Left renal cortex interstitium (tissue), 4 donors: ENCODE results near the gene PODXL2. TPM values are rescaled to one million over a fixed set of nuclear protein-coding genes. Genes with fewer than 3 reads are reported as not detected.

ENCODE experiments used
- DNase-seq, 4 donors: peaks; one replicate each; pipeline ENCODE4 v3.0.0-alpha.2; 2013; ENCODE audit warnings: low read depth in 4 of 4, low spot score in 2 of 4, missing footprints in 1 of 4
- polyA plus RNA-seq, 4 donors: library from polyadenylated mRNA; unstranded; fragments of 120-200 nt; gene quantifications; one replicate each; pipeline ENCODE4 v1.2.1, GENCODE V29; 2013; ENCODE audit not compliant: insufficient read length in 4 of 4

PODXL2 gene
- polyA plus RNA-seq, 4 donors = 42.0 to 62.6 (median 54.8) TPM

DNA sequence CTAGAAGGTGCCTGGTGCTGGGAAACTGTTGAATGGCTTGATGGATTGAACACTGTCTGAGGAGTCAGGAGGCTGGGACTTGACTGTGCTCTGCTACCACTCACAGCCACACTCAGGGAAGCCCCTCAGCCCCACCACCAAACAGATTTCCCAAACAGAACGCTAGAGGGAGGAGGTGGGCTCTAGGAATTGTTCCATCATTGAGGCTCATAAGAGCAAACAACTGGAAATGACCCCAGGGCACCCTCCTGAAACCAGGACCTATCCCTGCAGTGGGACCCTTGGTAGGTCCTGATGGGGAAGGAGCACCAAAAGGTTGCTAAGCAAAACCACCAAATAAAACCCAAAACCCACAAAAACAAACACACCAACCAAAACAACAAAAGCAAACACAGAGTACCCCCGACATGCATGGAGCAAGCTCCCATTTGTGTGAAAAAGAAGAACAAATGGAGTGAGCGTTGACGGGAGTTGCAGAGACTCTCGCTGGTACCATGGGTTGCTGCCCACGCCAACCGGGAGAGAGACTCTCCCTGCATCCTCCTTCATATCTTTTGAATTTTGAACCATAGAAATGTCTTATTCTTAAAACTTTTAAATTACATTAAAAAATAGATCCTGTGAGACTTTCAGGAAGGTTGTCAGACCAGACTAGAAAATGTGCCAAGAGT lies 89.4 kb downstream of the PODXL2 start:
- no peak for DNase-seq

DNA sequence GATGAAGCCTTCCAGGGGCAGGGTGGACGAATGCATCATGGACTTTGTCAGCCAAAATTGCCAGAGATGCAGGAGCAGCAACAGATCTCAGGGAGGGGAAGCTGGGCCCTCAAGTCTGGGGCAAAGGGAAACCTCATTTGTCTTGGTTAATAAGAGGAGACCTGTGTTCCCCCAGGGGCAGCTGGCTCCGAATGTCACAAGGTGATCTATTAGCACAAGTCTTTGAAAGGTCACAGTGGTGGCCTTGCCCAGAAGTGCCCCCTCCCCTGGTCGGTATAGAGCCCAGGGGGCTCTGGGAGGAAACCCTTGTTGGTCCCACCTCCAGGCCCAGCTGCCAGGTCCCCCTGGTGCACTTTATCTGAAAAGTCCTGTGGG lies 89.9 kb downstream of the PODXL2 start:
- DNase-seq = no peak

DNA sequence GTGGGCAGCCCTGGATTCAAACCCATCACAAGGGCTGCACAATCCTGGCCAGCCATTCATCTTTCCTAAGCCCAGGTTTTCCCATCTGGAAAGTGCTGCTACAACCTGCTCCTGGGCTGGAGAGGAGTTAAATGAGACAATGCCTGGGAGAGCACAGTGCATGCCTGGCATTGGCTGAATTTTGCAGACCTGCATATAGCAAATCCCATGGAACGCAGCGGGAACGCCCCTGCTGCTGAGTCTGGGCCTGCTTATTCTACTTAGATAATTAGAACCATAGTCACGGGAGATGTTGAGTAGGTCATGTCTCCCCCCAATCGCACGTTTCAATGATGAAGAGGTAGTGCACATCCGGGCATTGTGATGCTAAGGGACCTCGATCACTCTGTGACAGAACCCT lies 90.4 kb downstream of the PODXL2 start:
- no peak for DNase-seq

DNA sequence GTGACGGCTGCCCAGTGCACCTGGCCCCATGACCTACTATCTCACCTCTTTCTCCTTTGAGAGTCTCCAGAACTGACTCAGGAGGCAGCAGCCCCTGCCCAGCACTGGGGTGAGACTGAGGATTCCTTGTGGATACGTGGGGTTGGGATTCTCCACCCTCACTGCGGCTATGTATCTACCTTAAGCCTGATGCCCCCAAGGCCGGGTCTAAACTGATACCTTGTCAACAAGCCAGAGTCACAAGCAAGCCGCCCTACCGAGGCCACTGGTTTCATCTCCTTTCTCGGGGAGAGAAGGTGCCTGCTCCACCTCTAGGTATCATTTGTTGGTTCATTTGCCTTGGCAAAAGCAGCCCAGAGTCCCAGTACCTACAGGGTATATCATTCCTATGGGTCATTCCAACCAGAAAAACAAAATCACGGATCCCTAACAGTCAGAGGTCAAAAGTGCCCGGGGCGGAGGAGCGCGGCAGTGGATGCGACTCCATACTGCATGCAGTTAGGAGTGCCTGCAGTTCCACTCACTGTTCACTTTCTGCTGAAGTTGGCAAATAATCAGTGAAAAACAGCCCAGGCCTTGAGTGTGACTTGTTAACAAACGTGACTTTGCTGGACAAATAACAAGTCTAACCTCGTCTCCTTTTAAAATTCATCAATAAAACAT lies 91.3 kb downstream of the PODXL2 start:
- DNase-seq = no peak

DNA sequence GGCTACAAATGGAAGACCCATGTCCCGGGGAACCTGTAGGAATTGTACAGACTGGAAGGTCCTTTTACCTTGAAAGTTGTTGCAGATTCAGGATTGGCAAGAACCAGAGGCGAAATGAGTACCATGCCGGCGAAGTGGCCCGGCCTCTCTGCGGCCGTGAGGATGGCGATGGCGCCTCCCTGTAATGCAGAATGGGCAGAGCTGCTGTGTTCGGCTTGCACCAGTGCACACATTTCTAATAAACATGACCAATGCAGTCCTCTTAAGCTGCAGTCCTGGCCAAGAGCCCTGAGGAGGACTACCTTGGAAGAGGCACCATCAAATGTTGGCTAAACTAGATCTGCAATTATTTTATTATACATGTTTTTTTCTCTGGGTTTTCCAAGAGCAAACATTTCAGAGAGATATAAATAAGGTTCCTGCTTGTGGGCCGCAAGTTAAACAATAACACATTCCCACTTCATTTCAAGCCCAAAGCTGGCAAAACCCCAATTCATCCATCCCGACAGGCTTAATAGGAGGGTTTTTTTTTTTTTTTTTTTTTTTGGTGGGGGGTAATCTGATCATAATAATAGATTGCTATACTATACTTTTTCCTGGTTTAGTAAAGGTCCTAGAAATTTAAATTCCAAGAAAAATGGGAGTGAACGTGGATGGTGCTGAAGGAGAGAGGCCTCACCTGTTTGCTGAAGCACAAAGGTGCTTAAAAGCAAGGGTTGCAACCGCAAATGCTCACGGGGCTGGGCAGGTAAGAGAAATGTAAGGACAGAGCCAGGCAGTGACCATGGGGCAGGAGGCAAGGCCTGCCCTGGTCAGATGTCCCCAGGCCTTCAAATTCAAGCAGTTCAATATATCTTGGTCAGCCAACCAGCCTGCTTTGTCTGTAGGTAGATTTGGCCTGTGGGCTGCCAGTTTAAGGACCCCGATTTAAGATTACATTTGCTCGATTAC lies 92.3 kb downstream of the PODXL2 start:
- no peak for DNase-seq

DNA sequence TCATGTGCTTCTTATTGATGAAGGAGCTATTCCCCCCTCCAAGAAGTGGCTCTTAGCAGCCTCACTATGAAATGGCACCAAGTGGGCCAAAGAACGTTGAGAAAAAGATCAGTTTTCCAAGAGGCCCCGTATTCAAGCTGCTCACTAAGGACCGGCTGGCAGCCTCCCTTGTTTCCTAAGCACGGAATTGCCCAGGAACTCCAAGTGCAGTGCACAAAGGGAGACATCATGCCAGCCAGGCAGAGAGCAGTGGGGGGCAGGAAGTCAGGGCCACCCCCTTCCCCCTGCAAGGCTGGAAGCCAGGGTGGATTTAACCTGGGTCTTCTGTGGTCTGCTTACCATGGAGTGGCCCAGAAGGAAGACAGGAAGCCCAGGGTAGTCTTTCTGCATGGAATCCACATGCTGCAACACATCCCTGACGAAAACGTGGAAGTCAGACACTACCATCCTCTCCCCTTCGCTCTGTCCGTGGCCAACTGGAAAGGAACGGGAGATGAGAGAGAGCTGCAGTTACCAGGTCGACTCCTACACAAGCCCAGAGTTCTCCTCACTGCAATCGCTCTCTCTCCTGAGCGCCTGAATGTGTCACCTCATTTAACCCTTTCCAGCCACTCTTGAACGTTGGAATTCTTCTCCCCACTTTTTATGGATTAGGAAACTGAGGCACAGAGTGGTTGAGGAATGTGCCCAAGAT lies 93.3 kb downstream of the PODXL2 start:
- no peak for DNase-seq

Other genes with a start within 250 kb of the PODXL2 start
- 10 to 100 TPM; 28.6 to 47.0 (median 40.7) TPM for gene TPRA1, start 38.5 kb upstream of the PODXL2 start, polyA plus RNA-seq
- gene MCM2, start 30.8 kb upstream of the PODXL2 start, polyA plus RNA-seq = 10 to 100 TPM; 53.5 to 71.3 (median 62.2) TPM
- 10 to 100 TPM; 17.4 to 31.2 (median 26.8) TPM for gene ABTB1, start 43.8 kb downstream of the PODXL2 start, polyA plus RNA-seq
- 10 to 100 TPM; 21.3 to 28.0 (median 26.9) TPM for gene MGLL, start 193.3 kb downstream of the PODXL2 start, polyA plus RNA-seq